IMR-90 (cell line): ENCODE results near the gene C10orf62. TPM values are rescaled to one million over a fixed set of nuclear protein-coding genes. Genes with fewer than 3 reads are reported as not detected.
A peak's percentile ranks its signal among the peaks of the same experiment; 100 is the strongest.

Experiments
- ATAC-seq: fragments of 200-7000 bp; cut with Tn5 transposase; 2 replicates; pipeline ENCODE4 v1.9.1; 2020; ENCODE audit warnings: low read depth, mild to moderate bottlenecking, moderate library complexity
- BruUV-seq: library from RNA; stranded (reverse); fragments of 400-500 nt; replicated peaks from 2 replicates; lab custom pipeline; 2021; lab: Mats Ljungman, UMichigan
- CTCF ChIA-PET: fragments of 300-600 bp; formaldehyde crosslinking; extraction: SDS; loops from one replicate; lab custom pipeline; 2021; ENCODE audit warnings: antibody characterized with exemption; lab: Yijun Ruan, JAX
- POLR2A ChIA-PET: fragments of 300-600 bp; sonication (Branson Sonifier 250); formaldehyde crosslinking; loops from one replicate; lab custom pipeline; 2022; ENCODE audit warnings: antibody characterized with exemption; ENCODE audit not compliant: unreplicated experiment; lab: Charles Lee
- DNase-seq: peaks from one replicate; pipeline ENCODE4 v3.0.0; 2013
- H2AFZ ChIP-seq: replicated peaks from 2 replicates; pipeline ENCODE3; 2013; ENCODE audit warnings: low read length, mild to moderate bottlenecking; ENCODE audit not compliant: poor library complexity
- H2AK5ac ChIP-seq: 2 replicates; pipeline ENCODE4 v1.6.1; 2013; ENCODE audit warnings: low read depth, low read length, inconsistent platforms
- H2AK9ac ChIP-seq: replicated peaks from 2 replicates; pipeline ENCODE3; 2013; ENCODE audit warnings: mild to moderate bottlenecking, low read depth, low read length, moderate library complexity; ENCODE audit not compliant: poor library complexity
- H2BK120ac ChIP-seq: 2 replicates; pipeline ENCODE4 v1.6.1; 2013; ENCODE audit warnings: low read depth, low read length, inconsistent platforms
- H2BK15ac ChIP-seq: 3 replicates; pipeline ENCODE4 v1.6.1; 2013; ENCODE audit warnings: low read depth, low read length, inconsistent platforms
- H2BK20ac ChIP-seq: 2 replicates; pipeline ENCODE4 v1.6.1; 2013; ENCODE audit warnings: low read depth, mild to moderate bottlenecking, inconsistent platforms, low read length, moderate library complexity
- H2BK5ac ChIP-seq: 2 replicates; pipeline ENCODE4 v1.6.1; 2013; ENCODE audit warnings: mild to moderate bottlenecking, low read depth, low read length, inconsistent platforms; ENCODE audit not compliant: poor library complexity, severe bottlenecking
- H3K14ac ChIP-seq: replicated peaks from 2 replicates; pipeline ENCODE4 v1.6.1; 2013; ENCODE audit warnings: low read depth, low read length, inconsistent platforms
- H3K18ac ChIP-seq: 2 replicates; pipeline ENCODE4 v1.6.1; 2013; ENCODE audit warnings: low read depth, low read length, control low read depth
- H3K23ac ChIP-seq: 2 replicates; pipeline ENCODE4 v1.6.1; 2013; ENCODE audit warnings: low read depth, low read length, inconsistent platforms
- H3K27ac ChIP-seq: 2 replicates; pipeline ENCODE4 v1.5.1; 2013; ENCODE audit warnings: mild to moderate bottlenecking, control low read depth, low read length; ENCODE audit not compliant: insufficient read depth
- H3K27me3 ChIP-seq: 2 replicates; pipeline ENCODE4 v1.6.1; 2013; ENCODE audit warnings: low read length; ENCODE audit not compliant: control insufficient read depth, insufficient read depth
- H3K36me3 ChIP-seq: 2 replicates; pipeline ENCODE4 v1.6.1; 2013; ENCODE audit warnings: low read length, mixed read lengths; ENCODE audit not compliant: control insufficient read depth, insufficient read depth
- H3K4ac ChIP-seq: 2 replicates; pipeline ENCODE4 v1.6.1; 2013; ENCODE audit warnings: low read depth, low read length, inconsistent platforms
- H3K4me1 ChIP-seq: 2 replicates; pipeline ENCODE4 v1.6.1; 2013; ENCODE audit warnings: low read length, mixed read lengths; ENCODE audit not compliant: control insufficient read depth, insufficient read depth
- H3K4me2 ChIP-seq: 2 replicates; pipeline ENCODE4 v1.6.1; 2013; ENCODE audit warnings: low read depth, mild to moderate bottlenecking, control low read depth, low read length, moderate library complexity
- H3K4me3 ChIP-seq: 2 replicates; pipeline ENCODE4 v1.5.1; 2013; ENCODE audit warnings: low read depth, mild to moderate bottlenecking, control low read depth, low read length, moderate library complexity; ENCODE audit not compliant: insufficient read depth
- H3K56ac ChIP-seq: 2 replicates; pipeline ENCODE4 v1.6.1; 2013; ENCODE audit warnings: low read length, inconsistent platforms; ENCODE audit not compliant: insufficient read depth; ENCODE audit errors: extremely low read depth
- H3K79me1 ChIP-seq, 2 experiments: 2 replicates each; pipeline ENCODE4 v1.6.1; 2013; ENCODE audit warnings: low read length in 2 of 2, inconsistent platforms in 1 of 2, low read depth in 1 of 2
- H3K9ac ChIP-seq: 2 replicates; pipeline ENCODE4 v1.6.1; 2013; ENCODE audit warnings: low read depth, low read length, control low read depth
- H3K9me1 ChIP-seq: 2 replicates; pipeline ENCODE4 v1.6.1; 2013; ENCODE audit warnings: low read length, inconsistent platforms; ENCODE audit not compliant: insufficient read depth
- H3K9me3 ChIP-seq: 2 replicates; pipeline ENCODE4 v1.6.1; 2013; ENCODE audit warnings: low read length; ENCODE audit not compliant: control insufficient read depth, insufficient read depth
- H4K20me1 ChIP-seq: 2 replicates; pipeline ENCODE4 v1.6.1; 2013; ENCODE audit warnings: low read length, inconsistent platforms; ENCODE audit not compliant: insufficient read depth
- H4K5ac ChIP-seq: 2 replicates; pipeline ENCODE4 v1.6.1; 2013; ENCODE audit warnings: mild to moderate bottlenecking, low read depth, low read length, control low read depth
- H4K8ac ChIP-seq, 2 experiments: 2 replicates each; pipeline ENCODE4 v1.6.1; 2013; ENCODE audit warnings: low read depth in 2 of 2, low read length in 2 of 2, control low read depth in 1 of 2, inconsistent platforms in 1 of 2
- H4K91ac ChIP-seq: 2 replicates; pipeline ENCODE4 v1.6.1; 2013; ENCODE audit warnings: low read depth, low read length, inconsistent platforms; ENCODE audit not compliant: insufficient read depth
- BHLHE40 ChIP-seq: fragments of 150-350 bp; IDR thresholded peaks from 2 replicates; pipeline ENCODE4 v1.6.1; 2016; ENCODE audit warnings: mild to moderate bottlenecking, low read depth, low read length
- CEBPB ChIP-seq: IDR thresholded peaks from 2 replicates; pipeline ENCODE4 v1.6.1; 2012; ENCODE audit warnings: low read depth, low read length, improper control_type of control experiment
- ELK1 ChIP-seq: fragments of 150-350 bp; IDR thresholded peaks from 2 replicates; pipeline ENCODE4 v1.6.1; 2016; ENCODE audit warnings: low read depth, mild to moderate bottlenecking, low read length, moderate library complexity, borderline replicate concordance
- FOS ChIP-seq: fragments of 150-350 bp; IDR thresholded peaks from 2 replicates; pipeline ENCODE4 v1.6.1; 2016; ENCODE audit warnings: low read depth, low read length
- MAFK ChIP-seq: IDR thresholded peaks from 2 replicates; pipeline ENCODE4 v1.6.1; 2012; ENCODE audit warnings: low read depth, low read length, improper control_type of control experiment
- NFE2L2 ChIP-seq: fragments of 150-350 bp; IDR thresholded peaks from 2 replicates; pipeline ENCODE4 v1.6.1; 2016; ENCODE audit warnings: low read depth, mild to moderate bottlenecking, low read length
- WGBS, 2 experiments: methylation state at CpG; one replicate each; pipeline versions ENCODE4 v1.1.5 to v1.1.7; 2013; ENCODE audit warnings: missing lambda C conversion rate in 2 of 2; ENCODE audit not compliant: insufficient read length in 1 of 2; ENCODE audit errors: extremely low coverage in 2 of 2; 5-methylcytosine and 5-hydroxymethylcytosine counted together
- dilution Hi-C: fragments of 300-500 bp; cut with HindIII; formaldehyde crosslinking; loops from one replicate; pipeline ENCODE4 v1.14.3; 2018; ENCODE audit warnings: low sequenced_read_pairs; ENCODE audit not compliant: unreplicated experiment
- in situ Hi-C: fragments of 300-500 bp; cut with MboI; formaldehyde crosslinking; loops from 3 replicates; pipeline ENCODE4 v1.14.3; 2019; ENCODE audit warnings: low sequenced_read_pairs, inconsistent platforms, mixed read lengths
- intact Hi-C: fragments of 100-400 bp; cut with micrococcal nuclease; formaldehyde crosslinking; loops from 2 replicates; pipeline ENCODE4 v1.10.0; 2022
- polyA plus RNA-seq, 3 experiments: library from polyadenylated mRNA; depleted of rRNA; stranded (reverse); fragments of >200 nt; gene quantifications; 2 replicates each; pipeline ENCODE4 v1.2.3, GENCODE V29; 2012; ENCODE audit warnings: low replicate concordance in 1 of 3
- total RNA-seq: library from RNA; depleted of rRNA; stranded (reverse); fragments of >200 nt; gene quantifications from 2 replicates; pipeline ENCODE4 v1.2.3, GENCODE V29; 2012

The C10orf62 gene
- total and polyA plus RNA-seq, 2 of the 4 experiments (the other 2 are of a cell fraction) = not detected

GRCh38 chr10:97596101-97597082, 6.9 kb downstream of the C10orf62 start (continued):
- TF ChIP-seq CEBPB = 0 out of 2 replicates have a peak, but pooled peaks have one; percentile 0
- no peak for TF ChIP-seq BHLHE40
- TF ChIP-seq MAFK = peak; percentile 38; the same call in 1 of the 2 replicates
- peak; percentile 65 for TF ChIP-seq FOS

DNA sequence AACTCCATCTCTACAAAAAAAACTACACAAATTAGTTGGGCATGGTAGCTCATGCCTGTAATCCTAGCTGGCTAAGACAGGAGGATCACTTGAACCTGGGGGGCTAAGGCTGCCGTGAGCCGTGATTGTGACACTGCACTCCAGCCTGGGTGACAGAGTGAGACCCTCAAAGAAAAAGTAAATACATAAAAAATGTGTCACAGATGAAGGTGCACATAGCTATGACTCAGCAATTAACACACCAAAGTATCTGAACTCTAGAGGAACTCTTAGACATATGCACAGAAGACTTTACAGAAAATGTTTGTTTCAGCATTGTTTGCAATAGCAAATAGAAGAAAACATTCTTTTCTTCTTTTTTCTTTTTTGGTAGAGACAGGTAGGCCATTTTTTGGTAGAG, 8.3 kb downstream of the C10orf62 start:
- no peaks in the 10 kb centered on the region for H3K79me1 ChIP-seq
- no peak overlapping the region for H2BK5ac ChIP-seq
- H3K27me3 ChIP-seq = no peaks in the 10 kb centered on the region
- no peak for DNase-seq
- no peak overlapping the region for H2AFZ ChIP-seq
- no peak overlapping the region for H3K23ac ChIP-seq
- POLR2A ChIA-PET = no interaction called here
- dilution Hi-C loops (no loop called here), in situ Hi-C loops (no loop called here), intact Hi-C loops (no loop called here)
- no peak overlapping the region for H2AK5ac ChIP-seq
- CTCF ChIA-PET = interaction anchor here (0.5 kb wide), 1 partner anchor 1368 kb away, joined by 3 read pairs; no protein-coding TSS in a partner anchor
- H2BK15ac ChIP-seq = no peak overlapping the region; the same call in 2 of the 3 replicates
- H2BK20ac ChIP-seq = no peak overlapping the region
- no peak overlapping the region for H3K9ac ChIP-seq
- peaks cover 9% of the 10 kb centered on the region for H3K9me1 ChIP-seq
- no peak overlapping the region for H3K4me2 ChIP-seq
- no peak overlapping the region for H4K8ac ChIP-seq
- H3K56ac ChIP-seq = no peak overlapping the region
- H2AK9ac ChIP-seq = no peak overlapping the region
- no peak overlapping the region for H3K27ac ChIP-seq
- no peak overlapping the region for H3K4me3 ChIP-seq
- peaks cover 15% of the 10 kb centered on the region for H3K4me1 ChIP-seq
- ATAC-seq = no peak
- no CpG with 5 or more reads among the region's 2 CpGs for WGBS, 2 experiments
- no peak for TF ChIP-seq BHLHE40
- peak; percentile 68 for TF ChIP-seq MAFK
- TF ChIP-seq ELK1 = no peak
- peak; percentile 97 for TF ChIP-seq NFE2L2
- no peaks in the 10 kb centered on the region for H3K36me3 ChIP-seq
- BruUV-seq = no TSS peak
- H3K18ac ChIP-seq = no peak overlapping the region
- H2BK120ac ChIP-seq = 0 out of 2 replicates have a peak overlapping the region, but pooled peaks have one; percentile 29
- no peak overlapping the region for H4K5ac ChIP-seq
- H4K91ac ChIP-seq = no peak overlapping the region
- H3K9me3 ChIP-seq = no peaks in the 10 kb centered on the region
- peaks cover 3% of the 10 kb centered on the region; the same call in 1 of the 2 replicates for H4K20me1 ChIP-seq
- H3K14ac ChIP-seq = no peak overlapping the region
- peak overlapping the region; percentile 43 for H3K4ac ChIP-seq
